Endodermal cell (in vitro differentiated cells): Measurements from ENCODE around the gene ANKRD34A. TPM values are rescaled to one million over a fixed set of nuclear protein-coding genes. Genes with fewer than 3 reads are reported as not detected.
"Not testable (repeated sequence)": the region's sequence is repeated elsewhere in the genome, so short reads cannot be mapped to it uniquely, and the experiment has no call there.

ENCODE experiments used
- DNase-seq: peaks from one replicate; pipeline ENCODE4 v3.0.0-alpha.2; 2017
- H3K27ac ChIP-seq: 2 replicates; pipeline ENCODE4 v1.5.1; 2013; ENCODE audit warnings: mild to moderate bottlenecking, low read depth, low read length, moderate library complexity
- H3K27me3 ChIP-seq: 2 replicates; pipeline ENCODE4 v1.6.1; 2013; ENCODE audit warnings: mild to moderate bottlenecking, low read length, moderate library complexity; ENCODE audit not compliant: insufficient read depth, control insufficient read depth, poor library complexity, severe bottlenecking
- H3K36me3 ChIP-seq: 2 replicates; pipeline ENCODE4 v1.7.0; 2013; ENCODE audit warnings: mild to moderate bottlenecking, low read length, moderate library complexity; ENCODE audit not compliant: control insufficient read depth, insufficient read depth
- H3K4me1 ChIP-seq: one replicate; pipeline ENCODE4 v1.7.0; 2013; ENCODE audit warnings: low read length; ENCODE audit not compliant: control insufficient read depth, insufficient read depth
- H3K4me3 ChIP-seq: 2 replicates; pipeline ENCODE4 v1.5.1; 2013; ENCODE audit warnings: mild to moderate bottlenecking, low read length, moderate library complexity
- H3K9ac ChIP-seq: 2 replicates; pipeline ENCODE4 v1.6.1; 2013; ENCODE audit warnings: mild to moderate bottlenecking, low read length, moderate library complexity; ENCODE audit not compliant: poor library complexity, severe bottlenecking; ENCODE audit errors: extremely low read depth
- H3K9me3 ChIP-seq: 2 replicates; pipeline ENCODE4 v1.6.1; 2013; ENCODE audit warnings: mild to moderate bottlenecking, low read length, moderate library complexity; ENCODE audit not compliant: control insufficient read depth
- H3K27ac Mint-ChIP-seq: 2 replicates; pipeline ENCODE4 v1.8.0; 2020; ENCODE audit warnings: mixed read lengths
- H3K27me3 Mint-ChIP-seq: 2 replicates; pipeline ENCODE4 v1.8.0; 2021; ENCODE audit warnings: mild to moderate bottlenecking, mixed read lengths; ENCODE audit not compliant: insufficient read depth
- H3K36me3 Mint-ChIP-seq: 2 replicates; pipeline ENCODE4 v1.8.0; 2020; ENCODE audit warnings: low read depth, mixed read lengths
- H3K4me1 Mint-ChIP-seq: 2 replicates; pipeline ENCODE4 v1.8.0; 2020; ENCODE audit warnings: mixed read lengths
- H3K4me3 Mint-ChIP-seq: 2 replicates; pipeline ENCODE4 v1.8.0; 2020; ENCODE audit warnings: mild to moderate bottlenecking, moderate library complexity, mixed read lengths
- H3K9me3 Mint-ChIP-seq: 2 replicates; pipeline ENCODE4 v1.8.0; 2020; ENCODE audit warnings: mild to moderate bottlenecking, mixed read lengths
- CTCF ChIP-seq: fragments of 200-600 bp; sonication (generic); conservative IDR thresholded peaks from 2 replicates; pipeline ENCODE4 v1.5.0; 2021; ENCODE audit warnings: antibody characterized with exemption, mild to moderate bottlenecking
- WGBS, 2 experiments: methylation state at CpG; one replicate each; pipeline versions ENCODE4 v1.1.5 to v1.1.7; 2013; ENCODE audit warnings: missing lambda C conversion rate in 2 of 2, mixed read lengths in 1 of 2; ENCODE audit not compliant: insufficient coverage in 1 of 2, insufficient read length in 1 of 2; 5-methylcytosine and 5-hydroxymethylcytosine counted together
- total RNA-seq, 2 donors: library from RNA; stranded (reverse); fragmentation: NEBNext Ultra II Directional in 1 of 2; extraction: Animal tissue kit (Norgen Biotek cat#: 25700) in 1 of 2; gene quantifications; 2 replicates in 1 of 2; 3 replicates in 1 of 2; pipeline ENCODE4 v1.2.1, GENCODE V29; 2021

ANKRD34A gene
- total RNA-seq, 2 donors from 2014 or later: 0.55 to 1.4 TPM

DNA sequence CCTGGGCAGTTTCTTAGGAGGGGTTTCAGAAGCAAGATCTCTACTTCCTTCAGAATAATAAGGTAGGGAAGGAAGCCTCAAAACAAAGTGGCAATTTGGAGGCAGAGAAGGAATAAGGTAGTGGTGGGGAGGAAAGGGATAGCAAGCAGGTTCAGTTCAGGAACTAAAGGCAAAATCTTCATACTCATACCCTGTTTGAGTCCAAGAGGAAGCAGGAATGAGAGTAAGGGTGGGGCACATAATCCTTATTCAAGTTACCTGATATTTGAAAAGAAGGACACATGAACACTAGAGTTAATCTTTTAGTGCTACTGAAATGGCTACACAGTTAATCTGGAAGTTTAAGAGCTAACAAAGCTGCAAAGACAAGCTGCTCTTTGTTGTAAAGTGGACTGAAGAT lies 28.7 kb downstream of the ANKRD34A start:
- Mint-ChIP-seq H3K4me1 (peaks cover 42% of the 10 kb centered on the region), H3K4me3 (no peak overlapping the region)

GRCh38 chr1:145932522-145933009 lies 31.8 kb downstream of the ANKRD34A start:
- H3K4me3 Mint-ChIP-seq: peak overlapping the region; percentile 27
- not testable (repeated sequence) for H3K9me3 Mint-ChIP-seq, H3K27me3 Mint-ChIP-seq, H3K27me3 ChIP-seq, H3K4me3 ChIP-seq, H3K9me3 ChIP-seq, H3K36me3 Mint-ChIP-seq, H3K27ac ChIP-seq
- peak overlapping the region; percentile 71 for H3K9ac ChIP-seq
- H3K27ac Mint-ChIP-seq: peak overlapping the region; percentile 96
- peaks cover 16% of the 10 kb centered on the region for H3K4me1 ChIP-seq
- H3K4me1 Mint-ChIP-seq: peaks cover 43% of the 10 kb centered on the region
- TF ChIP-seq CTCF: peak; percentile 21
- 3 to 70% methylated on average over 2 to 6 of the region's 9 CpGs for WGBS, 2 experiments
- H3K36me3 ChIP-seq: peaks cover 38% of the 10 kb centered on the region
- DNase-seq: peak; percentile 86

More for the DNA sequence above, 28.7 kb downstream of the ANKRD34A start:
- H3K36me3 Mint-ChIP-seq: peaks cover 13% of the 10 kb centered on the region
- no peak overlapping the region for H3K27ac Mint-ChIP-seq
- Histone ChIP-seq H3K9me3 (no peaks in the 10 kb centered on the region), H3K9ac (no peak overlapping the region), H3K4me1 (peaks cover 16% of the 10 kb centered on the region), H3K4me3 (no peak overlapping the region), H3K27me3 (no peaks in the 10 kb centered on the region), H3K36me3 (peaks cover 41% of the 10 kb centered on the region), H3K27ac (no peak overlapping the region)
- H3K27me3 Mint-ChIP-seq: no peaks in the 10 kb centered on the region
- no peak for TF ChIP-seq CTCF
- no peaks in the 10 kb centered on the region for H3K9me3 Mint-ChIP-seq
- DNase-seq: no peak

DNA sequence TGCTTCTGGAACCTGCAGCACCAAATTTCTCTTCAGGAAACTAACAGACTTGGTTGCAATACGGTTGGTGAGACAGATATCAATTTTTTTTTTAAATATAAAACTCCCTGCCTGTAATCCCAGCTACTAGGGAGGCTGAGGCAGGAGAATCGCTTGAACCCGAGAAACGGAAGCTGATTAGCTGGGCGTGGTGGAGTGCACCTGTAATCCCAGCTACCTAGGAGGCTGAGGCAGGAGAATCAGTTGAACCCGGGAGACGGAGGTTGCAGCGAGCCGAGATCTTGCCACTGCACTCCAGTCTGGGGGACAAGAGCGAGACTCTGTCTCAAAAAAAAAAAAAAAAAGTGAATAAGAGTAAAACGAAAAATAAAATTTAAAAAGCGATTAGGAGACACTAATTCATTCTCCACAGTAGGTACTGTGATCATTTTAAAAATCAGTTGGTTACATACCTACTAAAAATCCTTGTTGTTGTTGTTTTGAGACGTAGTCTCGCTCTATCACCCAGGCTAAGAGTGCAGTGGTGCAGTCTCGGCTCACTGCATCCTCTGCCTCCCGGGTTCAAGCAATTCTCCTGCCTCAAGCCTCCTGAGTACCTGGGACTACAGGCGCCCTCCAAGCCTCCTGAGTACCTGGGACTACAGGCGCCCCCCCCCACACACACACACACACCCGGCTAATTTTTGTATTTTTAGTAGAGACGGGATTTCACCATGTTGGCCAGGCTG lies 36.3 kb downstream of the ANKRD34A start:
- peak overlapping the region; percentile 91 for H3K4me3 ChIP-seq
- peak overlapping the region; percentile 73 for H3K27ac ChIP-seq
- H3K9ac ChIP-seq: peak overlapping the region; percentile 94
- DNase-seq: no peak
- H3K27ac Mint-ChIP-seq: peak overlapping the region; percentile 27
- peaks cover 9% of the 10 kb centered on the region for H3K36me3 Mint-ChIP-seq
- no peaks in the 10 kb centered on the region for H3K27me3 ChIP-seq
- H3K4me1 ChIP-seq: no peaks in the 10 kb centered on the region
- 78 to 81% methylated on average over 13 to 20 of the region's 20 CpGs for WGBS, 2 experiments
- peaks cover 30% of the 10 kb centered on the region for H3K36me3 ChIP-seq
- no peak overlapping the region for H3K4me3 Mint-ChIP-seq
- TF ChIP-seq CTCF: no peak
- no peaks in the 10 kb centered on the region for H3K27me3 Mint-ChIP-seq
- no peaks in the 10 kb centered on the region for H3K9me3 Mint-ChIP-seq
- H3K9me3 ChIP-seq: no peaks in the 10 kb centered on the region
- peaks cover 15% of the 10 kb centered on the region for H3K4me1 Mint-ChIP-seq
